Measurements from ENCODE around the gene XYLT2. TPM values are rescaled to one million over a fixed set of nuclear protein-coding genes. Genes with fewer than 3 reads are reported as not detected.
"Not testable (repeated sequence)": the region's sequence is repeated elsewhere in the genome, so short reads cannot be mapped to it uniquely, and the experiment has no call there.

The XYLT2 gene
- total RNA-seq, 1 experiment from 2014 or later, result 12.4 TPM

- no peak for DNase-seq (ENCODE audit: low read depth)
These were observed 43.6 kb downstream of the XYLT2 start for GRCh38 chr17:50389534-50389933.

GRCh38 chr17:50392621-50393020, 46.7 kb downstream of the XYLT2 start:
- no peak for DNase-seq (ENCODE audit: low read depth)

- no peak for DNase-seq (ENCODE audit: low read depth)
These were observed 47.8 kb downstream of the XYLT2 start for GRCh38 chr17:50393700-50394099.

DNA sequence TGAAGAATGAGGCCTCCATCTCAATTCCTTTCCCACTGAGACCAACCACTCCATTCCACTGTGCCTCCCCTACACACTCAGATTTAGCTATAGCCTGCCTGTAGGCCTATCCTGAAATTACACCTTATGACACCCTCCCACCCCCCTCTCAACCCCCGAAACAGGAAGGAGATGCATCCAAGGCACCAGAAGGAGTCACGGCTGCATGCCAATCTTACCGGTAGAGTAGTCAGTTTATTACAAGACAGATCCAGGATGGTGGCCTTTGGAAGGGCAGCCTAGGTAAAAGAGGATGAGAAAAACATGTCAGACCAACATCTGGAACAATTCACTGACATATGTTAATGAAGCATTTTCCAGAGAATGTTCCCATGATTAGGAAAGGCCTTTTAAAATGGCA, 48.8 kb downstream of the XYLT2 start:
- DNase-seq (ENCODE audit: low read depth), result no peak

- DNase-seq (ENCODE audit: low read depth), result peak; percentile 44
These were observed 50.6 kb downstream of the XYLT2 start for GRCh38 chr17:50396261-50397110.

DNA sequence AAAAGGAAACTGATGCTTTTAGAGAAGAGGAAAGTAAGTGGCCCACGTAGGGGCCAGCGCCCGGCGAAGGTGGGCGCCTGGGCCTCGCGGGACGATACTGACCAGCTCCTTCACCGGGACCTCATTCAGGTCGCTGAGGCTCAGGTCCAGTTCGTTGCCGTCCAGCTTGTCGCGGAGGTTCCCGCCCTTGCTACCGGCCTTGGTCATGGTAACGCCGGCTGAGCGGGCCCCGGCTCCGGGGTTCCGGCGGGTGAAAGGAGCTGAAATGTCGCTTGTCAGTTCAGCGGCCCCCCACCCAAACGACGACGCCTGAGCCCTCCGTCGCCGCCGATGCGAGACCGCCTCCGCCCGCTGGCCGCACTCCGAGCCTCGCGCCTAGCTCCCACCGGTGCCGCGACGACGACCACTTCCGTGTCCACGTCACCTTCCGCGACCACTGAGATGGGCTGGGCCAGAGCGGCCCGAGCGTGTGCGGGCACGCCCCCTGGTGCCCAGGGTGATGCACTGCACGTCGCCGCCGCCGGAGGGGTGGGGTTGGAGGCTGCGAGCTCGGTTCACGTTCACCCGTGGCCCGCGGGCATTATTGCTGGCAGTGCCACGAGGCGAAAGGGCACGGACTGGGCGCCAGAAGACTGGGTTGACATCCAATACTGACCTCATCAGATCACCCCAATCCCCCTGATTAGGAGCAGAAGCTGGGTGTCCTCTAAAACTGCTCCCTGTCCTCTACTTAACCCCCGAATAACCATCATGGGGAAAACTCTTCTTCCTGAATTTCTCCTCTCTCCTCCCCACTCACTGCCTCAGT, 51.4 kb downstream of the XYLT2 start, which contains the start of gene LRRC59:
LRRC59 (minus strand) TSS at position 413 of the 808 bp plus-strand sequence; CDS start at position 207, 206 bp downstream.
- DNase-seq (ENCODE audit: low read depth), result peak; percentile 79

GRCh38 chr17:50397919-50398285, 52.0 kb downstream of the XYLT2 start:
- no peak for DNase-seq (ENCODE audit: low read depth)

- not testable (repeated sequence) for DNase-seq (ENCODE audit: low read depth)
These were observed 52.7 kb downstream of the XYLT2 start for GRCh38 chr17:50398672-50399071.

DNA sequence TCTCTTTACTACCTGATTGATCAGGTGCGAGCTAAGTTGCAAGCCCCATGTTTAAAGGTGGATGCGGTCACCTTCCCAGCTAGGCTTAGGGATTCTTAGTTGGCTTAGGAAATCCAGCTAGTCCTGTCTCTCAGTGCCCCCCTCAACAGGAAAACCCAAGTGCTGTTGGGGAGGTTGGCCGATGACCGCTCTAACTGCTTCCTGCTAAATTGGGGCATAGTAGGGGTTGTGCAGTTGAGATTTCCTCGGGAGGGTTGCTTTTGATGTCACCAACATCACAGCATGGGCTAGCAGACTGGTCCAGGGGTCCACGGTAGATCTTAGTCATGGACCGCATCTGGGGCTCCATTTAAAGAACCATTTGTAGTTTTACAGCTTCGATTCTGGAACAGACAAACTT, 53.7 kb downstream of the XYLT2 start:
- DNase-seq (ENCODE audit: low read depth), result not testable (repeated sequence)

DNA sequence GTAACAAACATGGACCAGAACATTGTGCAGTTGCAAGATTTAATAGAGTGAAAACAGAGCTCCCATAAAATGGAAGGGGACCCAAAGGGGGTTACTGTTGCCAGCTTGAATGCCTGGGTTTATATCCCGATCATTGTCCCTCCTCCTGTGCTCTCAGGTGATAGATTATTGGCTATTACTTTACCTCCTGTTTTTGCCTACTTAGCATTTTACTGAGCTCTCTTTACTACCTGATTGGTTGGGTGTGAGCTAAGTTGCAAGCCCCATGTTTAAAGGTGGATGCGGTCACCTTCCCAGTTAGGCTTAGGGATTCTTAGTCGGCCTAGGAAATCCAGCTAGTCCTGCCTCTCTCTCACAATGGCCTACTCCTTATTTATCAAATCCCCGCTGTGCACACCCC, 59.4 kb downstream of the XYLT2 start:
- not testable (repeated sequence) for DNase-seq (ENCODE audit: low read depth)

DNA sequence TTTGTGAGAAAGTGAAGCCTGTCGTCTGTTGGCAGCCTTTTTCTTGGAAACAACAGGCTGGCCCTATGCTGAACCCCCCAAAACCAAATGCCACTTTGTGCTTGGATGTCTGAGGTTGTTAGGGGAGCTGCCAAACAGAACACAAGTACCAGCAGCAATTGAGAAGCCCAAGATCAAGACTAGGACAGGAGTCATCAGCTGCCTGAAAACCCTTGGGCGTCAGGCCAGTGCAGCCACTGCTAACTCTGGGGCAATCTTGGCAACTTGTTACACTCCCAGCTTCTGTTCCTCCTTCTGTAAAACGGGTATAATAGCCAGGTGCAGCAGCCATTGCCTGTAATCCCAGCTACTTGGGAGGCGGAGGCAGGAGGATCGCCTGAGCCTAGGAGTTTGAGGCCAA, 60.7 kb downstream of the XYLT2 start:
- no peak for DNase-seq (ENCODE audit: low read depth)

DNA sequence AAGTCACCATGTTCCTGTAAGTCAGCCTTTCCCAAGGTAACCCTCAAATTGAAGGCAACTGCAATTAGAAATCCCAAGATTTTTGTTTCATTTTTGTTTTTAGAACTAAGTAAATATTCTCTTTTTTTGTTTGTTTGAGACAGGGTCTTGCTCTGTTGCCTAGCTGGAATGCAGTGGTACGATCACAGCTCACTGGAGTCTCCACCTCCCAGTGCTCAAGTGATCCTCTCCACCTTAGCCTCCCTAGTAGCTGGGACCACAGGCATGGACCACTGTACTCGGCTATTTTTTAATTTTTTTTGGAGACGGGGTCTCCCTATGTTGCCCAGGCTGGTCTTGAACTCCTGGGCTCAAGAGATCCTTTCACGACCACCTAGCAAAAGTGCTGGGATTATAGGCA, 62.0 kb downstream of the XYLT2 start:
- no peak for DNase-seq (ENCODE audit: low read depth)

Other genes starting within 250 kb of the XYLT2 start
- gene SAMD14, start 216.0 kb upstream of the XYLT2 start, total RNA-seq (2014; rRNA removed; shearing (Covaris generic)), result 0.10 and 0.24 TPM in 2 replicates
- gene PPP1R9B, start 195.4 kb upstream of the XYLT2 start, total RNA-seq (2014; rRNA removed; shearing (Covaris generic)), result 9.5 and 12.8 TPM in 2 replicates
- gene SGCA, start 180.1 kb upstream of the XYLT2 start, total RNA-seq (2014; rRNA removed; shearing (Covaris generic)), result not detected in 2 replicates
- 239 and 259 TPM in 2 replicates for gene COL1A1, start 144.5 kb upstream of the XYLT2 start, total RNA-seq (2014; rRNA removed; shearing (Covaris generic))
- 0.29 TPM in 1 of 2 replicates, not detected in the other for gene TMEM92, start 71.7 kb upstream of the XYLT2 start, total RNA-seq (2014; rRNA removed; shearing (Covaris generic))
- 75.2 and 120 TPM in 2 replicates for gene MRPL27, start 27.1 kb downstream of the XYLT2 start, total RNA-seq (2014; rRNA removed; shearing (Covaris generic))
- gene EME1, start 27.1 kb downstream of the XYLT2 start, total RNA-seq (2014; rRNA removed; shearing (Covaris generic)), result 10.6 and 14.3 TPM in 2 replicates
- gene LRRC59, start 51.4 kb downstream of the XYLT2 start, total RNA-seq (2014; rRNA removed; shearing (Covaris generic)), result 141 and 143 TPM in 2 replicates
- gene ACSF2, start 80.1 kb downstream of the XYLT2 start, total RNA-seq (2014; rRNA removed; shearing (Covaris generic)), result 19.4 and 20.4 TPM in 2 replicates
- not detected in 2 replicates for gene CHAD, start 122.8 kb downstream of the XYLT2 start, total RNA-seq (2014; rRNA removed; shearing (Covaris generic))
- 10.0 and 11.1 TPM in 2 replicates for gene RSAD1, start 132.7 kb downstream of the XYLT2 start, total RNA-seq (2014; rRNA removed; shearing (Covaris generic))
- gene MYCBPAP, start 162.3 kb downstream of the XYLT2 start, total RNA-seq (2014; rRNA removed; shearing (Covaris generic)), result 0.29 TPM in 1 of 2 replicates, not detected in the other
- not detected in 2 replicates for gene EPN3, start 186.6 kb downstream of the XYLT2 start, total RNA-seq (2014; rRNA removed; shearing (Covaris generic))
- gene SPATA20, start 201.0 kb downstream of the XYLT2 start, total RNA-seq (2014; rRNA removed; shearing (Covaris generic)), result 15.5 and 20.5 TPM in 2 replicates
- gene CACNA1G, start 214.6 kb downstream of the XYLT2 start, total RNA-seq (2014; rRNA removed; shearing (Covaris generic)), result under 0.01 and 0.12 TPM in 2 replicates

Measured in RPMI7951 (cell line).